ENCODE data around the gene CABYR.
A peak's percentile ranks its signal among the peaks of the same experiment; 100 is the strongest.
"Not testable (repeated sequence)": the region's sequence is repeated elsewhere in the genome, so short reads cannot be mapped to it uniquely, and the experiment has no call there.

Gene CABYR

DNA sequence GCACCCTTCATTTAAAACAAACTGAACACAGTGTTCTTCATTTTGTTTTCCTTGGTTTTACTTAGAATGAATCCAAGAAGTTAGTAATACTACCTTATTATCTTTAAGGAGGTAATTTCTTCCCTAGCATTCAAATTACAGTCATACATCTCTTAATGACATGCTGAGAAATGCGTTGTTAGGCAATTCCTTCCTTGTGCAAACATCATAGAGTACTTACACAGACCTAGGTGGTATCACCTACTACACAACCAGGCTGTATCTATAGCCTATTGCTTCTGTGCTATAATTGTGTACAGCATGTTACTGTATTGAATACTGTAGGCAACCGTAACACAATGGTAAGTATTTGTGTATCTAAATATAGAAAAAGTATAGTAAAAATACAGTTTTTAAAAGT is 8.4 kb upstream of the CABYR start:
- DNase-seq, result peak; percentile 8

DNA sequence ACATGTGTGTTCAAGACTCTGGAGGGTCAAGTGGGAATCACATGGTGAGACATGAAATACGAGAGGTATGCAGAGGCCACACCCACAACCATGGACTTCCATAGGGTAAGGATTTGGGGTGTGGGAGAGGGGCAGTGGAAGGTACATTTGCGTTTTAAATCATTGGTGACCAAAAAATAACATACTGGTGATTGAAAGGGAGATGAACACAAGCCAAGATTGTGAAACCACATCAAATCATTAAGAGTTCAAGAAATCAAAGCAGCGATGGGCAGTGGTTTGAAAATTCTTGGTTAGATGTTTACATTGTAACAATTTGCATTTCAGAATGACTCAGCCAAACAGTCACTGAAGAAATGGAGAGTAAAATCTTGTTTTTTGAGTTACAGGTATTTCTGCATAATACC is 1.9 kb upstream of the CABYR start:
- DNase-seq, result no peak

DNA sequence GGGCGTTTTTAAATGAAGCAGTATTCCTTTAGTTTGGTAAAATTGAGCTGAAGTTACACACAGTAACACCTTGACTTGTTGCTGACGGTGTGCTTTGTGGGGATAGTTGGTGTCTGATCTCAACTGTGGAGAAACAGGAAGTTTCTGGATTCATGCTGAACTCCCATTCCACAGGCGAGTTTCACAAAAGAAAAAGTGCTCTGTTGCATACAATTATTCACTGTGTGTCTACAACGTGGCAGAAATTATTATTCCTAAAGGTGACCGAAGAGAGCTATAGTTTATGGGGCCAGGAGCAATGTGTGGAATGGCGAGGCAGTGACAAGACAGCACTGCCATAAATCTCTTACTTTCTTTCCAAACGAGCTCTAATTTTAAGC is 463 bp upstream of the CABYR start:
- DNase-seq, result no peak

DNA sequence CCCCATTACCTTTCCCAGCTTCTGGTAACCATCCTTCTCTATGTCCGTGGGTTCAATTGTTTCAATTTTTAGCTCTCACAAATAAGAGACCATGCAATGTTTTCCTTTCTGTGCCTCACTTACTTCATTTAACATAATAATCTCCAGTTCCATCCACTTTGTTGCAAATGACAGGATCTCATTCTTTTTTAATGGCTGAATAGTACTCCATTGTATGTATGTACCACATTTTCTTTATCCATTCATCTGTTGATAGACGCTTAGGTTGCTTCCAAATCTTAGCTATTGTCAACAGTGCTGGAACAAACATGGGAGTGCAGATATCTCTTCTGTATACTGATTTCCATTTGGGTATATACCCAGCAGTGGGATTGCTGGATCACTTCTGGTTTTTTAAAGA is 1.8 kb downstream of the CABYR start:
- no peak for DNase-seq

DNA sequence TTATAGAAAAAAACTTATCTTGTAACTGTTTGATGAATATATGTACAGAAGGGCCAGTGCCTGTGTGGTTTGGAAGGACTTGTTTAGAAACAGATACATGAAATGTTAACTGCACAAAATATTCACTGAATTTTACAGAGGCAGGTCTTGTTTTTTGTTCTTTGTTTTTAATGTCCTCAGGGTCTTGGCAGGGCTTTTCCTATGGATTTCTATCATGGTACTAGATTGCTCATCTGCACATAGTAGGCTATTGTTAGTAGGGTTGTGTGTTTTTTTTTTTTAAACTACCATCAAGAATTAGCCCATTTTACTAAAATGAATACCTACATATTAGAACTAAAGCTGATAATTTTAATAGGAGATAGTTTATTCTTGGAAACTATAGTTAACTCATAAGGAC is 3.5 kb downstream of the CABYR start:
- DNase-seq, result no peak

DNA sequence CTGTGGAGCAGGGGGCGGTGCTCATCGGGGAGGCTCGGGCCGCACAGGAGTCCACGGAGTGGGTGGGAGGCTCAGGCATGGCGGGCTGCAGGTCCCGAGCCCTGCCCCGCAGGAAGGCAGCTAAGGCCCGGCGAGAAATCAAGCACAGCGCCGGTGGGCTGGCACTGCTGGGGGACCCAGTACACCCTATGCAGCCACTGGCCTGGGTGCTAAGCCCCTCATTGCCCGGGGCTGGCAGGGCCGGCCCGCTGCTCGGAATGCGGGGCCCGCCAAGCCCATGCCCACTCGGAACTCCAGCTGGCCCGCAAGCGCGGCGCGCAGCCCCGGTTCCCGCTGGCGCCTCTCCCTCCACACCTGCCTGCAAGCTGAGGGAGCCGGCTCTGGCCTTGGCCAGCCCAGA is 10.7 kb downstream of the CABYR start:
- DNase-seq, result not testable (repeated sequence)

DNA sequence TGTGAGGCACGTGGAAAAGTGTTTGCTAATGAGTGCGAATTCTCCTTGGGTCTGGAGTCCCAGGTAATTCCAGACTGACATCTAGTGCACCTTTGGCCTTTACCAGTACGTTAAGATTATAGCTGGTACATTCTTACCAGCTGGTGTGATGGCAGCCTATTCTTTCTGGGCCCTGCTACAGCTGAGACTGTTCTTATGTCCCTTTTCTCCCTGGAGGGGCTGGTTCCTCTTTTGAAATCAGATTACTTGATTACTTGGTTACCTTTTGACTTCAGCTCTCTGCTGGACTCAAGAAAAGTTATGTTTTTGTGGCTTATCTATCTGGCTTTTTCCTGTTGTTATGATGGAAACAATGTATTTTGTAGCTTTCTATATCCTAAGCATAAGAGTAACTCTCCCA is 14.5 kb downstream of the CABYR start:
- no peak for DNase-seq

DNA sequence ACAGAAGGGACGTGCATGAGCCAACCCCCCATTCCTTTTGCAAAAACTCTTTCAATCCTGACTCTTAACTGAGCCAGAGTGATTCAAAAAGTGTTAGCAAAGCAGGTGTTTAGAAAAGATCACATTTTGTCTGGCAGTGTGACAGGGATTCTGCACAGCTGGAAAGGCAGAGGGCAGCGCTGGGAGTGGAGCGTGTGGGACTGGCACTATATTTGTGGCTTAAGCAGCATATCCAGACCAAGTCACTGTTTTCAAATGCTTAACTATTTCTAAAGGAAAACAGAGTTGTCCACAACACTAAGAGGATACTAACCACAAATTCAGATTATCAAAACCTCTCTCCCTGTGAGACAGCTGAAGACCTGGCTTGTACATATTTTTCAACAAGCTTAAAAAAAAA is 19.0 kb downstream of the CABYR start:
- DNase-seq, result peak; percentile 27

DNA sequence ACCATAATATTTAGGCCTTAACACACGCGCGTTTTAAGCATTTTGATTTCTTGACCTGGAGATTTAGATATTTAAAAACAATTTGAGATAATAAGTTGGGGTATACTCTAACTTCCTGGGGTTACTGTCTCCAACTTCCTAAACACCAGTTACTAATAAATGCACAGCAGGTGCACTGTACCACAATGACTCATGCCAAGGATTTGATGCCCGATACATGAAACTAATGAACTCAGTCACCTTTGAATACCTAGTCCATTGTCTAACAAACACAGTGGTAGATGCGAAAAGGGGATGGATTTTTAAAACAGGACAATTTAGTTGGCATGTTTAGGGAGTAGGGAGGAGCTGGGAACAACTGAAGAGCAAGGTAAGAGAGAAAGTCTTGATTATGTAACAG is 21.2 kb downstream of the CABYR start:
- DNase-seq, result no peak

DNA sequence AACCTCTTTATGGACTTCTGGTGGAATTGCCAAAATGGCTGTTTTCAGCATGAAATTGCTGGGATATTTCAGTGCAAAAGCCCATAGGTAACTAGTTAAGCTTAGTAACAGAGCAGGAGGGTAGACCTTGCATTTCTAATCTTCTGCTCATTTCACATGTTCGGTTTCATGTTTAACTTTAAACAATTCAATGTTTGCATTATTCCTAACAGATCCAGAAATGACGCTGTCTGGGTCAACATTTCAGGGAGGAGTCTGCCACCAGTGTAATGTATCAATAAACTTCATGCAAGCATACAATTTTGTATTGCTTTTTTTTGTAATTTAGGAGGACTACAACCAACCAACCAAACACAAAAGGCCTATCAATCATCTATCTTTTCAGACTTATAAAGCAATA is 22.4 kb downstream of the CABYR start:
- no peak for DNase-seq

DNA sequence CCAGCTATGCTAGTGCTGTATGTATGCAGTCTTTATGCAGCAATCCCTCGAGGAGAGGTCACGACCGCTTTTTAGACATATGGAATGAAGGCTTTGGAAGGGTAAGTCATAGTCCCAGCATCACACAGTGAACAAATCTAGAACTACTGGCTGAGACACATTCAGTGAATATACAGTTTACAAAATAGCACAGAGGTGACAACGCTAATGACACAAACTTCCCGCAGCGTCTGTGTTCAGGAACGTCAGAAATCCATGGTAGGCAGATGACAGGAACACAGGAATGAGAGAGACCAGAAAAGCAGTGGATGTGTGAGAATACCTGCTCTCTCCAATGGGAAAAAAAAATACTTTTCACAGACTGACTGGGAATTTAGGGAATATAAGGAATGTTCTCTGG is 29.6 kb downstream of the CABYR start:
- no peak for DNase-seq

DNA sequence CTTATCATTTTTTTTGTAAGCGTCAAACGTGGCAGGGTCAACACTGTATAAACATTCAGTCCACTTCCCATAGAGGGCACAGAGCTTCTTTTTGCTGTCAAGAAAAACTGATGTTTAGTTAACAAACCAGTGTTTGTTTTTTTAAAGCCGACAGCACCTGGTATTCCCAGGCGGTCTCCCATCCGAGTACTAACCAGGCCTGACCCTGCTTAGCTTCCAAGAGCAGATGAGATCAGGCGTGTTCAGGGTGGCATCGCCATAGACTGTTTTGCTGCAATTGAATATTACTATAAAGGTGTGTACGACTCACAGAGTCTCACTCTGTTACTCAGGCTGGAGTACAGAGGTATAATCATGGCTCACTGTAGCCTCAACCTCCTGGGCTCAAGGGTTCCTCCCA is 31.5 kb downstream of the CABYR start:
- no peak for DNase-seq

DNA sequence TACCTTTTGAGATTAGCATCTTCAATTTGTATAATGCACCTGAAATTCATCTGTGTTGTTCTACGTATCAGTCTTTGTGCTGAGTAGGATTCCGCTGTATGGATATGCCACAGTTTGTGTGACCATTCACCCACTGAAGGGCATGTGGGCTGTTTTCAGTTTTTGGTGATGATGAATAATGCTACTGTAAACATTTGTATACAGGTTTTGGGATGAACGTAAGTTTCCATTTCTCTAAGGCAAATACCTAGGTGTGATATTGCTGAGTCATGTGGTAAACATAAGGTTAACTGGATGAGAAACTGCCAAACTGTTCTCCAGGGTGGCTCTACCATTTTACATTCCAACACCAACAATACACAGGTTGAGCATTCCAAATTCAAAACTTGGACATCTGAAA is 35.1 kb downstream of the CABYR start:
- DNase-seq, result no peak

DNA sequence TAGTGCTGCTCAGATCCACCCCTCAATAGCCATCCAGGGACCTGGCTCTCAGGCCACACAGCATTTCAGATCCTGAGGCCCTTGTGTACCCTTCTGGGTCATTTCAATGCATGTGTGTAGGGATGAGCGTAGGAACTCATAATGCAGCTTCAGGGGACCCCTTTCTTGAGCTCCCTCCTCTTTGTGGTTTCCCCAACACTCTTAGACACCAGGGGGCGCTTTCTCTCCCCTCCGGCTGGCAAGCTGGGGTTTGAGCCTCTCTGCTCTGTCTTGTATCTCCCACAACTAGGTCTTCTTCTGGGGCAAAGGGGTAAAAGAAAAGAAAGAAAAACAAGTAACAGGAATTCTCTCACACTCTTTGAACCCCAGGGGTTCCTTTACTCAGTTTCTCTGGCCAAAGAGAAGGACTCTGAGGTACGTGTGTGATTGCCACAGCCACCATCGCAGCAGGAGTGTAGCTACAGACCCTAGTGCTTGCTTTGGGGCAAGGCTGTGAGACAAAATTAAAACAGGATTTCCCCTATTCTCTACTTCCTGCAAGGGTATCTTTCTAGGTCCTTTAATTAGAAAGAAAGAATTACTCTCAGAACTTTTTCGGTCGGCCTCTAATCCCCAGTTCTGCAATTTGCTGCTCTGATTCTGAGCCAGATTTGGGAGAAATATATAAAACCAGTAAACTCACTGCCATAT is 38.0 kb downstream of the CABYR start:
- DNase-seq, result peak; percentile 49

DNA sequence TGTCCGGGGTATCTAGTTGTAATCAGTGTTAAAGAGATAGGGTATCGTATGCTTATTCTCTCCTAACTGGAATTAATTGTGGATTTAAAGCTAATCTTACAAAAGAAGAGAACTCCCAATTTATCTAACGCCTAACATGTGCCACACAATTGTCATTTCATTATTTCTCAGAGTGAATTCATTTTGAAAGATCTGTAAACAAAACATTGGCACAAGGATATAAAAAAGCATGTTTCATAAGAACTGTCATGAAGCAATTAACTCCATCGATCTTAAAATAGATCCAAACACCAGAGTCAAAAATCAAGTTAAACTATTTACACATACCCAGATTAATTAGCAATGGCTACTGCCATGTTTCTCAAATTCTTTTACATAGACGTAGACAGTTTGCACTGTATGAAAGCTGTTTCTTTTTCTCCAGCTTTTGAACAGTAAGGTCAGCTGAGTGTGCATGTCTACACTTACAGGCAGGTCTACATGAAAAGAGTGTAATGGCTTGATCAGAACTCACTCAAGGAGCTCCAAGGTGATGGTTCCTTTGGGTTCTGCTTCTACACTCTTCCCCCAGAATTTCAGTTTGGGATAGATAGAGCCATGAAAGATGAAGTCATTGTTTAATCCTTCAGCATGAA is 38.8 kb downstream of the CABYR start:
- no peak for DNase-seq

DNA sequence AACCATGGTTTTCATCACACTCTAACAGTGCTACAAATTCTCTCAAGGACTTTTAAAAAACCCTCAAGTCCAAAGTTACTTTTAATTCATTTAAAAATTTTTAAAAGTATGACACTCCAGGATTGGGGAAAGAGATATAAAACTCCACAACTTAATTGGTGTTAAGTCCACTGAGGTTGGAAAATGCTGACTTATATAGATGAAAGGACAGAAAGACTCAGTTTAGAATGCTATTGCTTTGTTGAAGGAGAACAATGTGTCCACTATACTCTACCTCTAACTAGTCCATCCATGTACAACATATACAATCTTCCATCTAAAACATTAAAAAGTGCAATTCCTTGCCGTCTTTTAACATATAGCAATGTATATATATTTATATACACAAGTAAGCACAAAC is 41.2 kb downstream of the CABYR start:
- no peak for DNase-seq

DNA sequence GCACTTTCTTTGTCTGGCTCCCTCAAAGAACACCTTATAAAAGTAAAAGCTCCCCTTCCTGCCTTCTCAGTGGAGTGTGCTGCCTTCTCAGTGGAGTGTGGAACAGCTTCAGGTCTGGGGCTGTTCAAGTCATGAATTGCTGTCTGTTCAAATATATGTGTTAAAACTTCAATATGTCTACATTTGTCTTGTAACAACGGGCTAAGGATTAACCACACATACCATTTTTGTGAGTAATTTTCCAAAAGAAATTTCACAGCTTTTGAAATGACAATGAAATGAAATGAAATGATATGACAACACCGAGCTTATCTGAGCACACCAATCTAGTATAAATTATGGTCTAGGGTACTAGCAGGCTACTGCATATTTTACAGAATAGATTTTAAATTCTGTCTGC is 42.9 kb downstream of the CABYR start:
- no peak for DNase-seq

DNA sequence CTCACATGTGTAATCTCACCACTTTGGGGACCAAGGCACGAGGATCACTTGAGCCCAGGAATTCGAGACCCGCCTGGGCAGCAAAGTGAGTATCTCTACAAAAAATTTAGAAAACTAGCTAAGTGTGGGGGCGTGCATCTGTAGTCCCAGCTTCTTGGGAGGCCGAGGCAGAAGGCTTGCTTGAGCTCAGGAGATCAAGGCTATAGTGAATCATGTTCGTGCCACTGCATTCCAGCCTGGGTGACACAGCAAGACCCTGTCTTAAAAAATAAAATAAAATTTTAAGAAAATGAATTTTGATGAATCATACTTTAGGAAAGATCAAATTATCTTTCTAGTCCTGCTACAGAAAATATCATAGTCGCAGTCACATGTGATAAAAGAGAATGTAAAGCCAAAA is 46.9 kb downstream of the CABYR start:
- DNase-seq, result no peak

DNA sequence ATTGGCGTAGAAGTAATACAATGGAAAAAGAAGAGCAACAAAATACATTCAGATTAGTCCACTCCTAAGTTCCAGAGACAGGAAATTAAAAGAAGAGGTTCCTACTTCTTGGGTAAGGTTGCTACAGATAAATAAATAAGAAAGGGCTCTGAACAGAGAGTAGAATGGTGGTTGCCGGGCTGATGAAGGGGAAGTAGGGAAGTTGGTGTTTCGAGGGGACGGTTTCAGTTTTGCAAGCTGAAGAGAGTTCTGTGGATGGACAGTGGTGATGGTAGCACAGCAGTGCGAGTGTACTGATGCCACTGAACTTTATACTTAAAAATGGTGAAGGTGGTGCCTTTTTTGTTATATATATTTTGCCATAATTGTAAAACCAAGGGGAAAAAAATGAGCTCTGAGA is 48.2 kb downstream of the CABYR start:
- DNase-seq, result no peak

DNA sequence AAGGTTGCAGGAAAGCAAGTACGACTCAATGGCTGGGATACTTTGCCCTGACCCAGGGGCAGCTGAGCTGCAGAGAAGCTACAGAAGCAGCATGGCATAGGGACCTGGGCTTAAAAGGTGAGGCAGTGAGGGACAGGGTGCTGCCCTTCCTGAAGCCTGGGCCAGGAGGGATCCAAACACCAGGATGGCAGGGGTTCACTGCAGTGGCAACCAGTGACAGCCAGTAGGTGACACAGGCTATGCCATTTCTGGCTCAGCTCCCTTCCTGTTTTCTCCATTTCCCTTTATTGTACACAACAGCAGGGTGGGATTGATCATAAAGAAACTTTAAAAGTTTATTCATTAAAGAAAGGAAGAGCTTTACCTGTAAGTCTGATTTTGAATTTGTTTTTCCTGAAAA is 48.8 kb downstream of the CABYR start:
- no peak for DNase-seq

DNA sequence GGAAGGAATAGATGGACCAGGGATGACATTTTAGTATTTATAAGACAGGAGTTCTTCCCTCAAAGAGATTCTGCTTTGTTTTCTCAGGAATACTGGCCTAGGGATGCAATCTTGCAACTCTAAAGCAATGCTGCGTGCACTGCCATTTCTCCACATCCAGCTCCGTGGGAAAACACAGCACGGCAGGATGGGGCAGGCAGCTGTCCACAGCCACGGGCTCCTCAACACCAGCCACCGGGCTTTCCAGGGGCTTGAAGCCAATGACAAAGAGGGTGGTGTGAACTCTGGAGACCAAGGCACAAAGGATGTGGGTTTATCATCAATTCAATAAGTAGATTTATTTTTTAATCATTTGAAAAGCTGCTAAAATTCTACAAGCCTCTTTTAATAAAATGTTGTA is 49.3 kb downstream of the CABYR start:
- DNase-seq, result no peak

DNA sequence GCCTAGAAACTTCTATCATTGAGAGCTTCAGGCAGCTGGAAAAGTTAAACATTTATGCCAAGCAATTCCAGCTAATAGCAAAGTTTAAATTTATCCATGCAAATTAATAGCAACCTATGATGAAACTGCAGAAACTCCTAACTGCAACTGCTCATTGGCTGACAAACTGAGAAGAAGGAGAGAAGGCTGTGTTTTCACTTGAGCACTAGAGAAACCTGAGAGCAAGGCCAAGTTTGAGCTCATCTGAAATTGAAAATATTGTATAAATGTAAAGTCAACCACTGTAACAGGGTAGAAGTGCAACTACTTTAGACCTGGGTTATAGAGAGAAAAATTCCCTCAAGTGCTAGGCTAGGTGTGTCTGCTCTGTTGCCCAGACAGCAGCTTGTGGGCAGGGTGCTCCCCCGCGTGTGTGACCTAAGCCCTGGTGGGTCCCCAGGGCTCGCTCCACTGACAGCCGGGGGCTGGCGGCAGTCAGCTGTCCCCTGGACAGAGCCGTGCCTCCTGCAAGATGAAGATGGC is 50.2 kb downstream of the CABYR start:
- no peak for DNase-seq

DNA sequence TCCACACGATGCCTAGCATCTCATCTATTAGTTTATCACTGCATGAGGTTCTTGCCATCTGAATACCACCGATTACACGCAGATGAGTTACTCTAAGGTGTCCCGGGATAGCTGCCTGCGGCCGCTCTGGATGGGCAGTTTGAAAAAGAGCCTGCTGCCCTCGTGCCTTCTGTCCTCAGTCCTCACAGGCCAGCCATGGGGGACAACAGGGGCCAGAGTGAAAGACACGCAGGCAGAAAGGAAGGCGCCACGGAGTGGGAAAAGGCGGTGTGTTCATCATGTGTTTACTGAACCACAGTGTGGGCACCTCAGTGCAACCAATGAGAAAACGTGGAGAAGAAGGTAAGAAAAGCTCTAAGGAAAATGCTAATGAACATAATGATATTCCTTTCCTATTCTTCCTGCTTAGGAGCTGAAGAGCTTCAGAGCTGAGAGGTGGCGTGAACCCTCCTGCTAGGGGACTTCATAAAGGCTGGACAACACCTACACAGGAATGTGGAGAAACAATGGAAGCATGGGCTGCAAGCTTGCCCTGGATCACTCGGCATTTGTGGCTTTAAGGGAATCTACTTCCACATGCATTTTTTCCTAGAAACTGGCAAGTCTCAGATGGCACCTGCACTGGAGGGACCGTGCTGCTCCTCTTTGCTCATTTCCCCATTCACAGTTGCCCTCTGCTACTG is 50.9 kb downstream of the CABYR start:
- no peak for DNase-seq

DNA sequence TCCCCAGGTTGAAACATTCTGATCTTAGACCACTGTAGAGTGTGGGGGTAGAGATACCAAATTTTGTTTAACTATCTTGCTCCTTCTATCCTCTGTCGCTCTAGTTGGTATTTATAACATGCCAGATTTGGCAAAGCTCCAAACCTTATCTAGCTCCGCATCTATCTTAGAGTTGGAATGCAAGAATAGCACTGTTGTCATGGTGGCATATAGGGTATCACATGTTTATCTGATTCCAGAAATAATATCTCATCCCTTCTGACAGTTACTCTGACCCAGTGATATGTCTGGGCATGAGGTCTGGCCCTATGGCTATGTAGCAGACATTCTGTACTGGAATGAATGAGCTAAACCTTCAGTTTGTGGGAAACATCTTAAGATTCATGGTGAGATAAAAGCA is 51.7 kb downstream of the CABYR start:
- DNase-seq, result no peak

Data from COR-L47 (cell line).